ACHN (cell line): Measurements from ENCODE around the gene DPP6.

Experiments used
- DNase-seq: peaks from one replicate; pipeline ENCODE4 v3.0.0-alpha.2; 2015
- in situ Hi-C: cut with HindIII; loops from 2 replicates; pipeline ENCODE4 v1.10.0; 2017; ENCODE audit warnings: low sequenced_read_pairs, low pct_ligation_motif_present, low pct_unique_long_range_greater_than_20kb

DPP6 gene

GRCh38 chr7:154304231-154304630 is 252.0 kb downstream of the DPP6 start:
- no peak for DNase-seq
- in situ Hi-C loops: no loop called here

- in situ Hi-C loops: no loop called here
- DNase-seq: no peak
Measured at GRCh38 chr7:154304740-154305700, 252.8 kb downstream of the DPP6 start.

GRCh38 chr7:154306036-154306435 is 253.8 kb downstream of the DPP6 start:
- no peak for DNase-seq
- in situ Hi-C loops: no loop called here

- in situ Hi-C loops: no loop called here
- DNase-seq: no peak
Measured at GRCh38 chr7:154308928-154309327, 256.7 kb downstream of the DPP6 start.

GRCh38 chr7:154310114-154310513 is 257.9 kb downstream of the DPP6 start:
- DNase-seq: no peak
- in situ Hi-C loops: no loop called here

GRCh38 chr7:154324196-154324595 is 272.0 kb downstream of the DPP6 start:
- in situ Hi-C loops: no loop called here
- DNase-seq: no peak

- in situ Hi-C loops: no loop called here
- DNase-seq: no peak
Measured at GRCh38 chr7:154326421-154326820, 274.2 kb downstream of the DPP6 start.

- no peak for DNase-seq
- in situ Hi-C loops: no loop called here
Measured at GRCh38 chr7:154330318-154330717, 278.1 kb downstream of the DPP6 start.

- in situ Hi-C loops: no loop called here
- DNase-seq: no peak
Measured at GRCh38 chr7:154332811-154333580, 280.8 kb downstream of the DPP6 start.

- in situ Hi-C loops: no loop called here
- DNase-seq: no peak
Measured at GRCh38 chr7:154336295-154336694, 284.1 kb downstream of the DPP6 start.

GRCh38 chr7:154338701-154339506 is 286.7 kb downstream of the DPP6 start:
- DNase-seq: no peak
- in situ Hi-C loops: no loop called here

- in situ Hi-C loops: no loop called here
- no peak for DNase-seq
Measured at GRCh38 chr7:154342971-154343633, 290.9 kb downstream of the DPP6 start.

GRCh38 chr7:154343778-154344412 is 291.7 kb downstream of the DPP6 start:
- in situ Hi-C loops: no loop called here

GRCh38 chr7:154345093-154345492 is 292.9 kb downstream of the DPP6 start:
- in situ Hi-C loops: no loop called here
- no peak for DNase-seq

More at GRCh38 chr7:154343778-154344412, 291.7 kb downstream of the DPP6 start:
- no peak for DNase-seq

- no peak for DNase-seq
- in situ Hi-C loops: no loop called here
Measured at GRCh38 chr7:154347700-154348266, 295.6 kb downstream of the DPP6 start.

- DNase-seq: no peak
- in situ Hi-C loops: no loop called here
Measured at GRCh38 chr7:154350892-154351291, 298.7 kb downstream of the DPP6 start.

GRCh38 chr7:154353355-154353767 is 301.2 kb downstream of the DPP6 start:
- no peak for DNase-seq
- in situ Hi-C loops: no loop called here

- in situ Hi-C loops: no loop called here
- DNase-seq: no peak
Measured at GRCh38 chr7:154364170-154364569, 312.0 kb downstream of the DPP6 start.
